Neural cell (in vitro differentiated cells): ENCODE results near the gene ZNF580. TPM values are rescaled to one million over a fixed set of nuclear protein-coding genes. Genes with fewer than 3 reads are reported as not detected.

Experiments used
- H2AFZ ChIP-seq: fragments of 200-600, 300-800 bp; sonication (generic), shearing (Covaris generic); 2 replicates; pipeline ENCODE4 v1.6.0; 2014; ENCODE audit warnings: low read depth, mild to moderate bottlenecking, antibody characterized with exemption, low read length, moderate library complexity
- H3F3A ChIP-seq: fragments of 200-600 bp; shearing (Covaris generic); 2 replicates; pipeline ENCODE4 v1.6.1; 2016; ENCODE audit warnings: mild to moderate bottlenecking, moderate library complexity, mixed read lengths, antibody characterized with exemption, low read length; ENCODE audit not compliant: insufficient read depth, poor library complexity, severe bottlenecking
- H3K27ac ChIP-seq: fragments of 200-600, 300-800 bp; sonication (generic), shearing (Covaris generic); 2 replicates; pipeline ENCODE4 v1.5.1; 2014; ENCODE audit warnings: mild to moderate bottlenecking, low read length, moderate library complexity
- H3K27me3 ChIP-seq: fragments of 300-800, 200-600 bp; sonication (generic), shearing (Covaris generic); 2 replicates; pipeline ENCODE4 v1.6.0; 2014; ENCODE audit warnings: mild to moderate bottlenecking, low read depth, low read length, moderate library complexity; ENCODE audit not compliant: insufficient read depth
- H3K36me3 ChIP-seq: fragments of 300-800, 200-600 bp; sonication (generic), shearing (Covaris generic); 2 replicates; pipeline ENCODE4 v1.5.1; 2014; ENCODE audit warnings: mild to moderate bottlenecking, antibody characterized with exemption, low read length, moderate library complexity; ENCODE audit not compliant: insufficient read depth
- H3K4me2 ChIP-seq: fragments of 300-800, 200-600 bp; sonication (generic), shearing (Covaris generic); 2 replicates; pipeline ENCODE4 v1.6.0; 2014; ENCODE audit warnings: mild to moderate bottlenecking, low read length
- H3K4me3 ChIP-seq: fragments of 300-800, 200-600 bp; sonication (generic), shearing (Covaris generic); 2 replicates; pipeline ENCODE4 v1.5.1; 2014; ENCODE audit warnings: mild to moderate bottlenecking, low read length, moderate library complexity
- H3K79me2 ChIP-seq: fragments of 200-600 bp; shearing (Covaris generic); replicated peaks from 2 replicates; pipeline ENCODE4 v1.6.0; 2014; ENCODE audit warnings: mild to moderate bottlenecking, low read length, moderate library complexity; ENCODE audit not compliant: insufficient read depth
- H3K9ac ChIP-seq: fragments of 300-800, 200-600 bp; sonication (generic), shearing (Covaris generic); 2 replicates; pipeline ENCODE4 v1.6.1; 2016; ENCODE audit warnings: mild to moderate bottlenecking, low read length, mixed read lengths
- H3K9me2 ChIP-seq: fragments of 200-600 bp; shearing (Covaris generic); 2 replicates; pipeline ENCODE4 v1.6.1; 2016; ENCODE audit warnings: mild to moderate bottlenecking, low read length, mixed read lengths; ENCODE audit not compliant: insufficient read depth
- H3K9me3 ChIP-seq: fragments of 200-600, 300-800 bp; sonication (generic), shearing (Covaris generic); 2 replicates; pipeline ENCODE4 v1.6.1; 2016; ENCODE audit warnings: mild to moderate bottlenecking, mixed run types, low read length, moderate library complexity, mixed read lengths
- H4K20me1 ChIP-seq: fragments of 200-600 bp; shearing (Covaris generic); 2 replicates; pipeline ENCODE4 v1.6.1; 2016; ENCODE audit warnings: mild to moderate bottlenecking, mixed run types; ENCODE audit not compliant: insufficient read depth
- CTCF ChIP-seq: fragments of 450-650 bp; IDR thresholded peaks from 2 replicates; pipeline ENCODE4 v1.5.1; 2014; ENCODE audit warnings: antibody characterized with exemption, mild to moderate bottlenecking, moderate library complexity; ENCODE audit not compliant: poor library complexity, severe bottlenecking
- EP300 ChIP-seq: fragments of 450-650 bp; conservative IDR thresholded peaks from 2 replicates; pipeline ENCODE4 v1.6.1; 2014; ENCODE audit warnings: antibody characterized with exemption, mild to moderate bottlenecking, moderate library complexity; ENCODE audit not compliant: poor library complexity, severe bottlenecking
- EZH2 ChIP-seq: fragments of 200-600, 300-800 bp; shearing (Covaris generic), sonication (generic); IDR thresholded peaks from 2 replicates; pipeline ENCODE4 v1.6.1; 2014; ENCODE audit warnings: antibody characterized with exemption, low read length, borderline replicate concordance, mild to moderate bottlenecking; ENCODE audit not compliant: insufficient read depth, poor library complexity, severe bottlenecking
- MXI1 ChIP-seq: fragments of 450-650 bp; conservative IDR thresholded peaks from 2 replicates; pipeline ENCODE4 v1.6.1; 2014; ENCODE audit warnings: antibody characterized with exemption, mild to moderate bottlenecking; ENCODE audit not compliant: poor library complexity, severe bottlenecking
- POLR2AphosphoS5 ChIP-seq: IDR thresholded peaks from 2 replicates; pipeline ENCODE4 v1.6.1; 2012
- RAD21 ChIP-seq: fragments of 450-650 bp; conservative IDR thresholded peaks from 2 replicates; pipeline ENCODE4 v1.6.1; 2014; ENCODE audit warnings: antibody characterized with exemption, mild to moderate bottlenecking, moderate library complexity
- REST ChIP-seq: IDR thresholded peaks from 2 replicates; pipeline ENCODE4 v1.6.1; 2012; ENCODE audit warnings: borderline replicate concordance
- SMC3 ChIP-seq: fragments of 450-650 bp; conservative IDR thresholded peaks from 2 replicates; pipeline ENCODE4 v1.6.1; 2014; ENCODE audit warnings: antibody characterized with exemption, mild to moderate bottlenecking, moderate library complexity; ENCODE audit not compliant: poor library complexity
- TAF1 ChIP-seq: IDR thresholded peaks from 2 replicates; pipeline ENCODE4 v1.6.1; 2012; ENCODE audit warnings: low read depth
- polyA plus RNA-seq: library from polyadenylated mRNA; depleted of rRNA; stranded (reverse); fragments of >200 nt; gene quantifications from 2 replicates; pipeline ENCODE4 v1.2.3, GENCODE V29; 2014

Gene ZNF580
- polyA plus RNA-seq, 1 donor from 2014 or later, result 11.7 TPM

- TF ChIP-seq SMC3 (no peak), POLR2AphosphoS5 (no peak), EP300 (no peak), EZH2 (no peak), CTCF (no peak), RAD21 (no peak)
- H3K27me3 ChIP-seq, result no peaks in the 10 kb centered on the region
- peaks cover 6% of the 10 kb centered on the region for H3K36me3 ChIP-seq
- no peak overlapping the region for H3K4me2 ChIP-seq
- no peaks in the 10 kb centered on the region for H3K79me2 ChIP-seq
- no peaks in the 10 kb centered on the region for H3K9me2 ChIP-seq
- no peaks in the 10 kb centered on the region for H4K20me1 ChIP-seq
- no peak overlapping the region for H3K4me3 ChIP-seq
- H3F3A ChIP-seq, result no peaks in the 10 kb centered on the region
- H3K9ac ChIP-seq, result no peak overlapping the region
- no peaks in the 10 kb centered on the region for H3K9me3 ChIP-seq
- H2AFZ ChIP-seq, result no peak overlapping the region
- no peak overlapping the region for H3K27ac ChIP-seq
These were observed 48.3 kb upstream of the ZNF580 start for GRCh38 chr19:55592391-55593090.

GRCh38 chr19:55593096-55593772, 47.6 kb upstream of the ZNF580 start:
- Histone ChIP-seq H3K4me2 (no peak overlapping the region), H3K79me2 (no peaks in the 10 kb centered on the region), H3F3A (no peaks in the 10 kb centered on the region), H3K9ac (no peak overlapping the region), H4K20me1 (no peaks in the 10 kb centered on the region), H3K27ac (no peak overlapping the region), H3K4me3 (no peak overlapping the region), H3K9me2 (no peaks in the 10 kb centered on the region), H2AFZ (no peak overlapping the region), H3K36me3 (peaks cover 6% of the 10 kb centered on the region), H3K9me3 (no peaks in the 10 kb centered on the region), H3K27me3 (no peaks in the 10 kb centered on the region)
- TF ChIP-seq RAD21 (no peak), TAF1 (no peak), POLR2AphosphoS5 (no peak), REST (no peak), CTCF (no peak), SMC3 (no peak), EZH2 (no peak), MXI1 (no peak), EP300 (no peak)
